Panc1 (cell line): ENCODE data around the gene PRUNE2. TPM values are rescaled to one million over a fixed set of nuclear protein-coding genes. Genes with fewer than 3 reads are reported as not detected.

ENCODE experiments used
- ATAC-seq: fragments of 200-7000 bp; cut with Tn5 transposase; 2 replicates; pipeline ENCODE4 v1.9.1; 2020; ENCODE audit warnings: mild to moderate bottlenecking, moderate library complexity
- BruUV-seq: library from RNA; stranded (reverse); fragments of 400-500 nt; replicated peaks from 2 replicates; lab custom pipeline; 2021; lab: Mats Ljungman, UMichigan
- CTCF ChIA-PET: fragments of 300-600 bp; sonication (Branson Sonifier 250); formaldehyde crosslinking; loops from one replicate; lab custom pipeline; 2022; ENCODE audit warnings: antibody characterized with exemption; lab: Charles Lee
- POLR2A ChIA-PET: fragments of 300-600 bp; sonication (Branson Sonifier 250); formaldehyde crosslinking; loops from one replicate; lab custom pipeline; 2022; ENCODE audit warnings: antibody characterized with exemption; lab: Charles Lee
- DNase-seq: peaks from one replicate; pipeline ENCODE4 v3.0.0-alpha.2; 2010; ENCODE audit warnings: low read depth, low spot score
- H3K27ac ChIP-seq: 2 replicates; pipeline ENCODE4 v1.5.1; 2011; ENCODE audit warnings: mild to moderate bottlenecking, low read length, inconsistent platforms
- H3K27me3 ChIP-seq: fragments of 200-500 bp; sonication (Bioruptor generic); 2 replicates; pipeline ENCODE4 v1.6.0; 2014; ENCODE audit warnings: low read length, inconsistent platforms; ENCODE audit not compliant: control insufficient read depth, insufficient read depth
- H3K36me3 ChIP-seq: fragments of 200-500 bp; sonication (Bioruptor generic); 2 replicates; pipeline ENCODE4 v1.5.1; 2014; ENCODE audit warnings: inconsistent platforms, mild to moderate bottlenecking, low read length, moderate library complexity; ENCODE audit not compliant: control insufficient read depth, insufficient read depth
- H3K4me1 ChIP-seq: 2 replicates; pipeline ENCODE4 v1.5.1; 2011; ENCODE audit warnings: inconsistent platforms, mild to moderate bottlenecking, low read length, moderate library complexity; ENCODE audit not compliant: control insufficient read depth, insufficient read depth
- H3K4me3 ChIP-seq, 2 experiments: 2 replicates each; pipeline ENCODE4 v1.5.1; 2011 to 2012; ENCODE audit warnings: low read depth in 2 of 2, low read length in 2 of 2, mild to moderate bottlenecking in 2 of 2, inconsistent platforms in 1 of 2, moderate library complexity in 1 of 2
- H3K9me3 ChIP-seq: fragments of 200-500 bp; sonication (Bioruptor generic); 2 replicates; pipeline ENCODE4 v1.5.1; 2014; ENCODE audit warnings: low read depth, mild to moderate bottlenecking, inconsistent platforms, low read length, moderate library complexity; ENCODE audit not compliant: control insufficient read depth, insufficient read depth
- CTCF ChIP-seq: fragments of 450-650 bp; IDR thresholded peaks from 2 replicates; pipeline ENCODE4 v1.5.1; 2017; ENCODE audit warnings: mild to moderate bottlenecking
- POLR2AphosphoS5 ChIP-seq: IDR thresholded peaks from 2 replicates; pipeline ENCODE4 v1.6.1; 2012; ENCODE audit warnings: mild to moderate bottlenecking, low read depth, low read length, moderate library complexity
- REST ChIP-seq, 2 experiments: IDR thresholded peaks; 2 replicates each; pipeline ENCODE4 v1.6.1; 2011 to 2012; ENCODE audit warnings: low read depth in 2 of 2, control low read depth in 1 of 2, low read length in 1 of 2, mild to moderate bottlenecking in 1 of 2, moderate library complexity in 1 of 2; ENCODE audit not compliant: insufficient read depth in 1 of 2
- SIN3A ChIP-seq: IDR thresholded peaks from 2 replicates; pipeline ENCODE4 v1.6.1; 2012; ENCODE audit warnings: low read depth, mild to moderate bottlenecking, low read length, moderate library complexity, borderline replicate concordance; ENCODE audit not compliant: insufficient read depth
- TCF7L2 ChIP-seq: IDR thresholded peaks from 2 replicates; pipeline ENCODE4 v1.6.1; 2011; ENCODE audit warnings: mild to moderate bottlenecking, low read depth, low read length, inconsistent platforms
- in situ Hi-C: cut with HindIII; loops from 2 replicates; pipeline ENCODE4 v1.10.0; 2016; ENCODE audit warnings: low sequenced_read_pairs, low pct_unique_long_range_greater_than_20kb
- intact Hi-C: fragments of 100-400 bp; cut with micrococcal nuclease; formaldehyde crosslinking; loops from one replicate; pipeline ENCODE4 v1.10.0; 2022; ENCODE audit not compliant: unreplicated experiment
- total RNA-seq: library from RNA; stranded (reverse); gene quantifications from one replicate; pipeline ENCODE4 v1.2.1, GENCODE V29; 2021; ENCODE audit not compliant: unreplicated experiment

PRUNE2 gene
- total RNA-seq, 1 experiment from 2014 or later: 0.18 TPM

- H3K36me3 ChIP-seq: no peaks in the 10 kb centered on the region
- no peak for TF ChIP-seq REST (IDR thresholded peaks at IDR 0.05; ENCODE audit: insufficient read depth in 1 of 2, low read depth in 2 of 2, low read length in 1 of 2)
- no peaks in the 10 kb centered on the region for H3K27me3 ChIP-seq
- H3K9me3 ChIP-seq: no peaks in the 10 kb centered on the region
- H3K27ac ChIP-seq: no peak overlapping the region
- DNase-seq (no peak), ATAC-seq (no peak)
- no TSS peak for BruUV-seq
- ChIA-PET POLR2A (no interaction called here), CTCF (no interaction called here)
- intact Hi-C loops (no loop called here), in situ Hi-C loops (no loop called here)
- H3K4me1 ChIP-seq: no peaks in the 10 kb centered on the region
- H3K4me3 ChIP-seq: no peak overlapping the region
Observed at GRCh38 chr9:76652894-76653293, 253.0 kb downstream of the PRUNE2 start.

GRCh38 chr9:76651119-76651705 is 254.7 kb downstream of the PRUNE2 start:
- in situ Hi-C loops (no loop called here), intact Hi-C loops (no loop called here)
- ChIA-PET POLR2A (no interaction called here), CTCF (no interaction called here)
- H3K9me3 ChIP-seq: no peaks in the 10 kb centered on the region
- no peaks in the 10 kb centered on the region for H3K4me1 ChIP-seq
- no TSS peak for BruUV-seq
- no peak overlapping the region for H3K4me3 ChIP-seq
- DNase-seq (no peak), ATAC-seq (no peak)
- no peak for TF ChIP-seq REST (IDR thresholded peaks at IDR 0.05; ENCODE audit: insufficient read depth in 1 of 2, low read depth in 2 of 2, low read length in 1 of 2)
- no peak for TF ChIP-seq TCF7L2
- no peak for TF ChIP-seq SIN3A
- TF ChIP-seq POLR2AphosphoS5: no peak
- TF ChIP-seq CTCF: no peak
- no peaks in the 10 kb centered on the region for H3K36me3 ChIP-seq
- no peak overlapping the region for H3K27ac ChIP-seq
- H3K27me3 ChIP-seq: no peaks in the 10 kb centered on the region
